ENCODE results near the gene PKP4.

GRCh38 chr2:158671360-158672245 is 214.9 kb downstream of the PKP4 start:
- TF ChIP-seq REST (IDR thresholded peaks at IDR 0.05; ENCODE audit: low read depth): no peak
- no peak for TF ChIP-seq ZNF274 (IDR thresholded peaks at IDR 0.05; ENCODE audit: low read depth, low read length)

Data from HCT116 (cell line).